HCT116 (cell line): Measurements from ENCODE around the gene TRIM10. TPM values are rescaled to one million over a fixed set of nuclear protein-coding genes. Genes with fewer than 3 reads are reported as not detected.

Source experiments
- ATAC-seq: fragments of 200-7000 bp; cut with Tn5 transposase; 2 replicates; pipeline ENCODE4 v1.9.1; 2020; ENCODE audit warnings: mild to moderate bottlenecking, moderate library complexity
- BruUV-seq: library from RNA; stranded (reverse); fragments of 400-500 nt; replicated peaks from 2 replicates; lab custom pipeline; 2021; lab: Mats Ljungman, UMichigan
- CTCF ChIA-PET: fragments of 300-600 bp; sonication (Branson Sonifier 250); formaldehyde crosslinking; loops from one replicate; lab custom pipeline; 2021; ENCODE audit warnings: antibody characterized with exemption; lab: Charles Lee
- POLR2A ChIA-PET: fragments of 300-600, 350-600 bp; sonication (Branson Sonifier 250); formaldehyde crosslinking; loops from one replicate; lab custom pipeline; 2021; ENCODE audit warnings: antibody characterized with exemption; lab: Charles Lee
- RAD21 ChIA-PET, 2 experiments: fragments of 300-600 bp; sonication (Branson Sonifier 250); formaldehyde crosslinking; loops; one replicate each; lab custom pipeline; 2023; ENCODE audit warnings: low total read pairs in 2 of 2; ENCODE audit not compliant: uncharacterized antibody in 2 of 2, unreplicated experiment in 2 of 2, low non-redundant PET in 1 of 2; lab: Charles Lee
- DNase-seq: peaks from one replicate; pipeline ENCODE4 v3.0.0-alpha.2; 2010; ENCODE audit warnings: low read depth, low spot score
- H2AFZ ChIP-seq: fragments of 200-600 bp; shearing (Covaris generic), sonication (generic); 2 replicates; pipeline ENCODE4 v1.6.1; 2017; ENCODE audit warnings: low read depth, mixed run types, mixed read lengths, antibody characterized with exemption, low read length; ENCODE audit not compliant: poor library complexity, severe bottlenecking
- H3K27ac ChIP-seq: 2 replicates; pipeline ENCODE4 v1.5.1; 2012; ENCODE audit warnings: low read depth, low read length
- H3K27me3 ChIP-seq: fragments of 200-600 bp; sonication (generic); 2 replicates; pipeline ENCODE4 v1.6.1; 2016; ENCODE audit warnings: mixed run types, low read length, mixed read lengths; ENCODE audit not compliant: insufficient read depth
- H3K36me3 ChIP-seq, 2 experiments: fragments of 200-500 bp in 1 of 2; fragments of 200-600 bp in 1 of 2; sonication (Bioruptor generic) in 1 of 2; sonication (generic) in 1 of 2; 2 replicates each; pipeline versions ENCODE4 v1.5.1 to v1.6.1; 2014 to 2016; ENCODE audit warnings: low read length in 2 of 2, inconsistent platforms in 1 of 2, mixed read lengths in 1 of 2, mixed run types in 1 of 2; ENCODE audit not compliant: insufficient read depth in 2 of 2, control insufficient read depth in 1 of 2
- H3K4me1 ChIP-seq, 2 experiments: fragments of 200-600 bp in 1 of 2; sonication (generic) in 1 of 2; 2 replicates each; pipeline versions ENCODE4 v1.5.1 to v1.6.1; 2012 to 2017; ENCODE audit warnings: low read length in 2 of 2, inconsistent platforms in 1 of 2, mild to moderate bottlenecking in 1 of 2, mixed read lengths in 1 of 2, mixed run types in 1 of 2, moderate library complexity in 1 of 2; ENCODE audit not compliant: insufficient read depth in 2 of 2, control insufficient read depth in 1 of 2
- H3K4me2 ChIP-seq: fragments of 200-600 bp; sonication (generic); 2 replicates; pipeline ENCODE4 v1.6.1; 2017; ENCODE audit warnings: mixed run types, low read length, mixed read lengths
- H3K4me3 ChIP-seq, 2 experiments: fragments of 200-600 bp in 1 of 2; sonication (generic) in 1 of 2; replicated peaks in 1 of 2; 2 replicates each; pipeline ENCODE4 v1.5.1; 2011 to 2016; ENCODE audit warnings: low read length in 2 of 2, control low read depth in 1 of 2, low read depth in 1 of 2, mild to moderate bottlenecking in 1 of 2, mixed read lengths in 1 of 2, mixed run types in 1 of 2
- H3K79me2 ChIP-seq: fragments of 200-600 bp; sonication (generic); 2 replicates; pipeline ENCODE4 v1.6.1; 2017; ENCODE audit warnings: mild to moderate bottlenecking, mixed run types, low read length, moderate library complexity, mixed read lengths; ENCODE audit not compliant: insufficient read depth
- H3K9ac ChIP-seq: fragments of 200-600 bp; sonication (generic); 2 replicates; pipeline ENCODE4 v1.6.1; 2016; ENCODE audit warnings: low read length, mixed read lengths
- H3K9me2 ChIP-seq: fragments of 200-600 bp; sonication (generic), shearing (Covaris generic); 2 replicates; pipeline ENCODE4 v1.6.1; 2017; ENCODE audit warnings: mixed run types, mild to moderate bottlenecking, moderate library complexity; ENCODE audit not compliant: insufficient read depth
- H3K9me3 ChIP-seq, 2 experiments: fragments of 200-500 bp in 1 of 2; fragments of 200-600 bp in 1 of 2; sonication (Bioruptor generic) in 1 of 2; sonication (generic) in 1 of 2; 2 replicates each; pipeline ENCODE4 v1.6.1; 2014 to 2017; ENCODE audit warnings: low read length in 2 of 2, mixed read lengths in 2 of 2, inconsistent platforms in 1 of 2, low read depth in 1 of 2, mild to moderate bottlenecking in 1 of 2, mixed run types in 1 of 2, moderate library complexity in 1 of 2; ENCODE audit not compliant: control insufficient read depth in 1 of 2, insufficient read depth in 1 of 2
- H4K20me1 ChIP-seq: fragments of 200-600 bp; sonication (generic), shearing (Covaris generic); 2 replicates; pipeline ENCODE4 v1.6.1; 2017; ENCODE audit warnings: mixed run types, mild to moderate bottlenecking, moderate library complexity; ENCODE audit not compliant: insufficient read depth
- CBX3 ChIP-seq: IDR thresholded peaks from 2 replicates; pipeline ENCODE4 v1.6.1; 2012; ENCODE audit warnings: low read depth
- EGR1 ChIP-seq: IDR thresholded peaks from 2 replicates; pipeline ENCODE4 v1.6.1; 2012; ENCODE audit warnings: low read depth
- ELF1 ChIP-seq: IDR thresholded peaks from 2 replicates; pipeline ENCODE4 v1.6.1; 2012; ENCODE audit warnings: low read depth, borderline replicate concordance
- EZH2 ChIP-seq: fragments of 200-600 bp; sonication (generic); IDR thresholded peaks from 2 replicates; pipeline ENCODE4 v1.6.1; 2017; ENCODE audit warnings: antibody characterized with exemption, mixed run types
- EZH2phosphoT487 ChIP-seq: fragments of 200-600 bp; IDR thresholded peaks from 2 replicates; pipeline ENCODE4 v1.6.1; 2018; ENCODE audit warnings: antibody characterized with exemption, borderline replicate concordance
- FOSL1 ChIP-seq: IDR thresholded peaks from 2 replicates; pipeline ENCODE4 v1.6.1; 2012; ENCODE audit warnings: low read depth
- JUND ChIP-seq: IDR thresholded peaks from 2 replicates; pipeline ENCODE4 v1.6.1; 2012
- POLR2A ChIP-seq: IDR thresholded peaks from 2 replicates; pipeline ENCODE4 v1.7.0; 2011; ENCODE audit warnings: borderline replicate concordance; ENCODE audit not compliant: insufficient read depth, insufficient read length; ENCODE audit errors: extremely low read depth
- POLR2AphosphoS5 ChIP-seq: IDR thresholded peaks from 2 replicates; pipeline ENCODE4 v1.6.1; 2011; ENCODE audit warnings: mild to moderate bottlenecking, low read depth, low read length, moderate library complexity
- REST ChIP-seq: IDR thresholded peaks from 2 replicates; pipeline ENCODE4 v1.6.1; 2012; ENCODE audit warnings: low read depth
- SP1 ChIP-seq: IDR thresholded peaks from 2 replicates; pipeline ENCODE4 v1.6.1; 2012; ENCODE audit warnings: low read depth
- TCF7L2 ChIP-seq: IDR thresholded peaks from 2 replicates; pipeline ENCODE4 v1.7.0; 2011; ENCODE audit warnings: borderline replicate concordance, inconsistent platforms; ENCODE audit not compliant: insufficient read depth, insufficient read length; ENCODE audit errors: extremely low read depth
- ZFX ChIP-seq: fragments of 450-650 bp; IDR thresholded peaks from 2 replicates; pipeline ENCODE4 v1.6.1; 2017
- ZNF274 ChIP-seq: fragments of 200-500 bp; sonication (Bioruptor generic); IDR thresholded peaks from 2 replicates; pipeline ENCODE4 v1.6.1; 2014; ENCODE audit warnings: mild to moderate bottlenecking, low read depth, low read length, inconsistent platforms
- intact Hi-C: fragments of 100-400 bp; cut with micrococcal nuclease; formaldehyde crosslinking; loops from 2 replicates; pipeline ENCODE4 v1.10.0; 2022
- total RNA-seq: library from RNA; stranded (reverse); gene quantifications from one replicate; pipeline ENCODE4 v1.2.1, GENCODE V29; 2021; ENCODE audit not compliant: unreplicated experiment
- TF ChIP-seq, protein P1 (sequence below): IDR thresholded peaks from 2 replicates; pipeline ENCODE4 v1.6.1; 2012

Gene TRIM10
- total RNA-seq, 1 experiment from 2014 or later = 0.98 TPM

- peak; percentile 76 for ATAC-seq
- CTCF ChIA-PET = interaction anchor here (0.9 to 2.1 kb wide), 3 partner anchors 24 to 52 kb away, joined by 3 to 11 read pairs (median 4); no protein-coding TSS in a partner anchor
Observed at GRCh38 chr6:30154709-30155519, 6.1 kb downstream of the TRIM10 start.

GRCh38 chr6:30154061-30154460 lies 7.0 kb downstream of the TRIM10 start:
- ChIA-PET RAD21 (no interaction called here), POLR2A (interaction anchor here (1.0 kb wide), 1 partner anchor 52 kb away, joined by 3 read pairs; no protein-coding TSS in a partner anchor), CTCF (interaction anchor here (0.9 to 2.1 kb wide), 3 partner anchors 23 to 51 kb away, joined by 3 to 11 read pairs (median 4); no protein-coding TSS in a partner anchor)
- intact Hi-C loops = no loop called here
- Histone ChIP-seq H3K27ac (no peak overlapping the region), H3K9me2 (no peaks in the 10 kb centered on the region), H3K79me2 (no peaks in the 10 kb centered on the region), H2AFZ (peak overlapping the region; percentile 40), H3K9ac (no peak overlapping the region; the same call in 1 of the 2 replicates), H3K4me3 (no peak overlapping the region), H3K4me1 (peaks cover 28 to 31% of the 10 kb centered on the region in 2 experiments), H3K4me2 (peak overlapping the region; percentile 74; the same call in 1 of the 2 replicates), H3K36me3 (no peaks in the 10 kb centered on the region), H3K27me3 (no peaks in the 10 kb centered on the region), H4K20me1 (no peaks in the 10 kb centered on the region), H3K9me3 (no peaks in the 10 kb centered on the region)
- no TSS peak for BruUV-seq
- DNase-seq (no peak), ATAC-seq (no peak)
- no peak for TF ChIP-seq EZH2phosphoT487
- TF ChIP-seq, protein P1, sequence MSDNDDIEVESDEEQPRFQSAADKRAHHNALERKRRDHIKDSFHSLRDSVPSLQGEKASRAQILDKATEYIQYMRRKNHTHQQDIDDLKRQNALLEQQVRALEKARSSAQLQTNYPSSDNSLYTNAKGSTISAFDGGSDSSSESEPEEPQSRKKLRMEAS = no peak
- TF ChIP-seq ELF1 = no peak
- no peak for TF ChIP-seq ZFX
- no peak for TF ChIP-seq REST
- no peak for TF ChIP-seq ZNF274
- no peak for TF ChIP-seq POLR2AphosphoS5
- TF ChIP-seq EGR1 = no peak
- no peak for TF ChIP-seq CBX3

More at GRCh38 chr6:30154709-30155519, 6.1 kb downstream of the TRIM10 start:
- Histone ChIP-seq H2AFZ (peak overlapping the region; percentile 40), H3K79me2 (no peaks in the 10 kb centered on the region), H3K9me3 (no peaks in the 10 kb centered on the region), H3K9ac (peak overlapping the region; percentile 34), H3K27me3 (no peaks in the 10 kb centered on the region), H3K36me3 (no peaks in the 10 kb centered on the region), H3K27ac (0 out of 2 replicates have a peak overlapping the region, but pooled peaks have one; percentile 3), H3K9me2 (no peaks in the 10 kb centered on the region), H3K4me2 (peak overlapping the region; percentile 74), H3K4me3 (peak overlapping the region in 1 of 2 experiments; percentile 35; a peak in 2 of 4 replicates), H3K4me1 (peaks cover 28 to 31% of the 10 kb centered on the region in 2 experiments), H4K20me1 (no peaks in the 10 kb centered on the region)
- no peak for TF ChIP-seq EZH2
- no peak for TF ChIP-seq TCF7L2
- TF ChIP-seq CBX3 = peak; percentile 11; the same call in 1 of the 2 replicates
- TF ChIP-seq JUND = peak; percentile 60; the same call in 1 of the 2 replicates
- 0 out of 2 replicates have a peak, but pooled peaks have one; percentile 24 for TF ChIP-seq SP1
- TF ChIP-seq EGR1 = 0 out of 2 replicates have a peak, but pooled peaks have one; percentile 10
- no peak for TF ChIP-seq POLR2A
- no peak for TF ChIP-seq ELF1
- TF ChIP-seq FOSL1 = peak; percentile 57; the same call in 1 of the 2 replicates
- intact Hi-C loops = no loop called here
- DNase-seq = no peak
- ChIA-PET RAD21 (no interaction called here), POLR2A (interaction anchor here (1.0 kb wide), 1 partner anchor 53 kb away, joined by 3 read pairs; no protein-coding TSS in a partner anchor)
- BruUV-seq = no TSS peak
